Mesodermal cell (in vitro differentiated cells): ENCODE results near the gene LBX2.

Experiments used
- H3K27ac ChIP-seq: 2 replicates; pipeline ENCODE4 v1.7.0; 2013; ENCODE audit warnings: mild to moderate bottlenecking, low read depth, low read length, moderate library complexity; ENCODE audit not compliant: severe bottlenecking
- H3K36me3 ChIP-seq: 2 replicates; pipeline ENCODE4 v1.7.1; 2013; ENCODE audit warnings: mild to moderate bottlenecking, low read length, moderate library complexity; ENCODE audit not compliant: control insufficient read depth, insufficient read depth
- H3K4me1 ChIP-seq: one replicate; pipeline ENCODE4 v1.7.1; 2013; ENCODE audit warnings: mild to moderate bottlenecking, low read length; ENCODE audit not compliant: insufficient read depth, control insufficient read depth, poor library complexity, severe bottlenecking
- H3K4me3 ChIP-seq: 2 replicates; pipeline ENCODE4 v1.7.0; 2013; ENCODE audit warnings: low read length, control low read depth, mild to moderate bottlenecking; ENCODE audit not compliant: insufficient read depth, poor library complexity, severe bottlenecking; ENCODE audit errors: extremely low read depth
- H3K9me3 ChIP-seq: 2 replicates; pipeline ENCODE4 v1.7.1; 2013; ENCODE audit warnings: mild to moderate bottlenecking, low read length, moderate library complexity; ENCODE audit not compliant: control insufficient read depth
- WGBS, 2 experiments: methylation state at CpG; one replicate each; pipeline ENCODE4 v1.1.5; 2013; ENCODE audit warnings: missing lambda C conversion rate in 2 of 2; ENCODE audit not compliant: insufficient coverage in 2 of 2; 5-methylcytosine and 5-hydroxymethylcytosine counted together

LBX2 gene

GRCh38 chr2:74502720-74503505, 3.5 kb upstream of the LBX2 start:
- Histone ChIP-seq H3K36me3 (peaks cover 20% of the 10 kb centered on the region), H3K4me1 (peaks cover 26% of the 10 kb centered on the region), H3K4me3 (peak overlapping the region; percentile 47), H3K27ac (peak overlapping the region; percentile 53), H3K9me3 (no peaks in the 10 kb centered on the region)
- 5 to 6% methylated on average over 46 to 66 of the region's 67 CpGs for WGBS, 2 experiments

DNA sequence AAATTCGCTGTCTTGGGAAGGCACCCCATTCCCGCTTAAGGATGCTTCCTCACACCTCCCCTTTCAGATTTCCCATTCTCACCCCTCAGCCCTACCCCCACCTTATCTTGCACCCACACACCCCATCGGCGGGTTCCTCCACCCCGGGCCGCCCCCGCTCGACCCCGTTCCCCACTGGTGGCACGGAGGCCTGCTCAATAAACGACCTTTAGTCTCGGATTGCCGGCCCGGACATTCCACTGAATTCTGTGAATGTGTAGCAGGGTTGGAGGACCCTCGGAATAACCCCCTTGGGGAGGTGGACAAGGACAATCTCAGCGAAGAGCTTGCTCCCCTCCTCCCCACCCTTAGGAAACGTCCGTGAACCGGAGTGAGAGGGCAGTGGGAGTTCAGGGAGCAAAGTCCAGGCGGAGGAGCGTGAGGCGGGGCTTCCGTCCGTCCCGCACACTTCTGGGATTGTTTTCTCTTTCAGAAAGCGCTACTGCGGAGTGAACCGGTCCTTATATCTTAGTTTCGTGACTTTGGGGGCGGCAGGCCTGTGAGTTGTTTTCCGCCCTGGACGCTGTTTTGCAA, 2.8 kb upstream of the LBX2 start:
- Histone ChIP-seq H3K9me3 (no peaks in the 10 kb centered on the region), H3K27ac (no peak overlapping the region), H3K4me1 (peaks cover 26% of the 10 kb centered on the region), H3K36me3 (peaks cover 20% of the 10 kb centered on the region), H3K4me3 (peak overlapping the region; percentile 47)
- WGBS, 2 experiments: 15 to 26% methylated on average over 20 to 21 of the region's 32 CpGs

- no peak overlapping the region for H3K4me3 ChIP-seq
- 54 to 61% methylated on average over 13 to 16 of the region's 18 CpGs for WGBS, 2 experiments
Observed at GRCh38 chr2:74501335-74502071, 2.1 kb upstream of the LBX2 start.

DNA sequence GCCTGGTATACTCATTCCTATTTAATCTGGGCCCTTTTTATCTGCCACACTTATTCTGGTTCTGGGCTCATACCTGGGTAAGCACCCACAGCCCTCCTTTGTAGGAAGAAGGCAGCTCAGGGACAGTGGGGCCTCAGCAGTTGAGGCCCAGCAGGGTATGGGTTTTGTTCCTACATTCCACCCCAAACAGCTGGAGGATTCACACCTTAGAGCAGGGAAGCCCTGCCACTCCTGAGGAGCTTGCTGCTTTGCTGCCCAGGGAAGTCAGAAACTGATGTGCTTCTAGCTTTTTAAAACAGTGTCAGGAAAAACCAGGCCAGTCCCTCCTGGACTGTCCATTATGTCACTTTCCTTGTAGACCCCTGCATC, 1.2 kb upstream of the LBX2 start:
- no peak overlapping the region for H3K4me3 ChIP-seq
- no peaks in the 10 kb centered on the region for H3K9me3 ChIP-seq
- peaks cover 21% of the 10 kb centered on the region for H3K4me1 ChIP-seq
- H3K36me3 ChIP-seq: peaks cover 13% of the 10 kb centered on the region
- no peak overlapping the region for H3K27ac ChIP-seq

More at GRCh38 chr2:74501335-74502071, 2.1 kb upstream of the LBX2 start:
- H3K4me1 ChIP-seq: peaks cover 22% of the 10 kb centered on the region
- H3K36me3 ChIP-seq: peaks cover 20% of the 10 kb centered on the region
- no peak overlapping the region for H3K27ac ChIP-seq
- no peaks in the 10 kb centered on the region for H3K9me3 ChIP-seq

GRCh38 chr2:74499940-74500577, 656 bp upstream of the LBX2 start:
- peaks cover 11% of the 10 kb centered on the region for H3K36me3 ChIP-seq
- H3K4me3 ChIP-seq: peak overlapping the region; percentile 39
- H3K4me1 ChIP-seq: peaks cover 21% of the 10 kb centered on the region
- H3K27ac ChIP-seq: no peak overlapping the region
- 21 to 33% methylated on average over 14 to 15 of the region's 15 CpGs for WGBS, 2 experiments
- no peaks in the 10 kb centered on the region for H3K9me3 ChIP-seq

DNA sequence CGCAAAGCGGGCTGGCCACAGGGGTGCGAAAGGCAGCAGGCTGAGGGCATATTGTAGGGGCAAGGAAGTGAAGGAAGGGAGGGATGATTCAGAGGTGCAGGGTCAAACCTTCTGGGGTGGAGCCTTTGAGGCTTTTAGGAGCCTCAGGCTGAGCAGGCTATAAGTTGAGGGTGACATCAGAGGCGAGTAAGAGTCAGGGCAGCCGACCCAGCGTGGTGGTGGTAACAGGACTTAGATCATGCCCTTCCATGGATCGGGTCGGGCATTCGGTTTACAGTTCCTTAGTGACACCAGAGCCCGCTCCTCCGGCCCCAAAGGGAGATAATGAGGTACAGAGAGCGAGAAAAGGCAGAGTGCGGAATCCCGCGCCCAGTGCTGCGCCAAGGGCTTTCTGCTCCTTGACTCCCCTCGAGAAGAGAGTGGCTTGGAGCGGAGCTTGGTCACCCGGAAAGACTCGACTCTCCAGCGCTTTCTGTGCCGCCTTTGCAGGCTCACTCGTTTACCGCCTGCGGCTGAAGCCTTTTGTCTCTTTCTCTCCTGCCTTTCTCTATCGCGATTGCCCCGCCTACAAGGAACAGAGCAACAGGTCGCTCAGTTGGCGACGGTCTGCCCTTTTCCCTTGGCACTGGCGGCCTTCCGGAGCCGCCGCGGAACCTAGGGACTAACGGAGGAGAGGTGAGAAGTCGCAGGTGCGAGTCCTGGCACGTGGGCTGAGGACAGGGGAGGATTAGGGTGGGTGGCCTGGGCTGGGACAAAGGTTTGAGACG, 720 bp downstream of the LBX2 start:
- no peaks in the 10 kb centered on the region for H3K9me3 ChIP-seq
- H3K4me1 ChIP-seq: peaks cover 18% of the 10 kb centered on the region
- no peak overlapping the region for H3K27ac ChIP-seq
- peaks cover 14% of the 10 kb centered on the region for H3K36me3 ChIP-seq
- 2 to 3% methylated on average over 29 to 34 of the region's 41 CpGs for WGBS, 2 experiments
- peak overlapping the region; percentile 39 for H3K4me3 ChIP-seq

GRCh38 chr2:74497777-74498499, 1.5 kb downstream of the LBX2 start:
- H3K4me1 ChIP-seq: peaks cover 17% of the 10 kb centered on the region
- H3K27ac ChIP-seq: no peak overlapping the region
- H3K4me3 ChIP-seq: peak overlapping the region; percentile 39
- H3K36me3 ChIP-seq: peaks cover 17% of the 10 kb centered on the region
- no peaks in the 10 kb centered on the region for H3K9me3 ChIP-seq
- WGBS, 2 experiments: 5% methylated on average over 47 to 54 of the region's 61 CpGs

DNA sequence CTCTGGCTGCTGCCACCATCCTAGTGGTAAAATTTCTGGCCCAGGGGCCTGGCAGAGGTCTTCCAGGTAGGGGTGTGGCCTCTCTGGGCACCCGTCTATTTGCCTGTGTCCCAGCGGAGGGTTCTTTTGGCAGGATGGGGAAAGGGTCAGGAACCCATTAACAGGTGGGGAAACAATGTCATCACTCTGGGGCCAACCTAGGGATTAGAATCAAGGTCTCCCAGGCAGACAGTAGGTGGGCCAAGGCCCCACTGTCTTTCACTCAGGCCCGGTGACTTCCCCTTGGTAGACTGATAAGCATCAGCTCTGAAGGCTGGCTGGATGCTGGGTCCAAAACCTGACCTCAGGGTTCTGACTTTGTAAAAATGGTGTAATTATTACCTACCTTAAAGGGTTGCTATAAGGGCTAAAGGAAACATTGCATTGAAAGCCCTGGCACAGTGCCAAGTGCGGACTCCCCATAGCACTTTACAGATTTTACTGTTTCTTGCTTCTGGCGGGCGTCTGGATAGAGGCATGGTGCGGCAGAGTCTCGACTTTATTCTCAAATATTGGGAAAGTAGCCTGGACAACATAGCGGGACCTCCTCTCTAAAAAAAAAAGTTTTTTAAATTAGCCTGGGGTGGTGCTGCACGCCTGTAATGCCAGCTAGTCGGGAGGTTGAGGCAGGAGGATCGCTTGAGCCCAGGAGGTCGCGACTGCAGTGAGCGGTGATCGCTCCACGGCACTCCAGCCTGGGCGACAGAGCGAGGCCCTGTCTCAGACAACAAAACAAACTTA, 2.2 kb downstream of the LBX2 start:
- Histone ChIP-seq H3K36me3 (peaks cover 24% of the 10 kb centered on the region), H3K27ac (no peak overlapping the region), H3K4me3 (peak overlapping the region; percentile 39), H3K9me3 (no peaks in the 10 kb centered on the region), H3K4me1 (peaks cover 17% of the 10 kb centered on the region)
- 82 to 93% methylated on average over 10 to 19 of the region's 19 CpGs for WGBS, 2 experiments

DNA sequence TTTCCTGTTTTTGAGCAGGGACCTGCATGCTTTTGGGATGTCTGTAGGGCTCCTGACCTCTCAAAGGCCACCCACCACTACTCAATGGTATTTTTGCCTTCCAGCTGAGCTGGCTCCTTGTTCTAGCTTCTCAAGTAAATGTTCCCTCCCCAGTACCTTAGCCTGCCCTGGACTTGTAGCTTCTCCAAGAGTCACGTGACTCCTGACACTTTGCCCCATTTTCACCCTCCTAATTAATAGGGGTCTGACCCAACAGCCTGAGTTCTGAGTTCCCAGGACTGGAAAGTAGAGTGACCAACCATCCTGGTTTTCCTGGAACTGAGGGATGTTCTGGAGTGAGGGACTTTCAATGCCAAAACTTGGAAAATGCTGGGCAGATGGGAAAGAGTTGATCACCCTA, 4.0 kb downstream of the LBX2 start:
- no peak overlapping the region for H3K4me3 ChIP-seq
- H3K4me1 ChIP-seq: peaks cover 13% of the 10 kb centered on the region
- H3K36me3 ChIP-seq: peaks cover 42% of the 10 kb centered on the region
- no peak overlapping the region for H3K27ac ChIP-seq
- no peaks in the 10 kb centered on the region for H3K9me3 ChIP-seq
- WGBS, 2 experiments: 100% methylated on average over 1 of the region's 1 CpG; no CpG with 5 or more reads in 1 of the 2 experiments
